GM10248 (cell line): ENCODE data around the gene SLC2A4.

Experiments
- CTCF ChIA-PET: fragments of 300-600 bp; sonication (Branson Sonifier 250); formaldehyde crosslinking; extraction: SDS; loops from one replicate; lab custom pipeline; 2021; ENCODE audit warnings: antibody characterized with exemption; lab: Yijun Ruan, JAX
- POLR2A ChIA-PET: fragments of 350-650 bp; sonication (Branson Sonifier 250); formaldehyde crosslinking; extraction: SDS; loops from one replicate; lab custom pipeline; 2020; ENCODE audit warnings: antibody characterized with exemption; lab: Yijun Ruan, JAX
- DNase-seq: peaks from one replicate; pipeline ENCODE4 v3.0.0; 2012; ENCODE audit errors: extremely low spot score
- CTCF ChIP-seq: IDR thresholded peaks from 2 replicates; pipeline ENCODE4 v1.5.1; 2012; ENCODE audit warnings: mild to moderate bottlenecking, low read depth; ENCODE audit errors: extremely low read depth, missing control alignments, control extremely low read depth

SLC2A4 gene

GRCh38 chr17:7321466-7321865 is 39.9 kb downstream of the SLC2A4 start:
- no peak for TF ChIP-seq CTCF
- ChIA-PET CTCF (interaction anchor here (0.8 to 1.7 kb wide), 4 partner anchors 8 to 25 kb away, joined by 3 to 6 read pairs (median 4); partner anchors contain the start of gene ACAP1), POLR2A (interaction anchor here (0.6 kb wide), 1 partner anchor 48 kb away, joined by 4 read pairs; no protein-coding TSS in a partner anchor)
- no peak for DNase-seq

GRCh38 chr17:7322520-7323194 is 41.1 kb downstream of the SLC2A4 start:
- POLR2A ChIA-PET: no interaction called here
- no peak for DNase-seq
- CTCF ChIA-PET: interaction anchor here (0.8 to 3.6 kb wide), 3 partner anchors 8 to 22 kb away, joined by 3 to 32 read pairs (median 15); partner anchors contain the start of gene GPS2
- no peak for TF ChIP-seq CTCF

GRCh38 chr17:7323731-7324437 is 42.4 kb downstream of the SLC2A4 start:
- DNase-seq: peak; percentile 78

GRCh38 chr17:7324438-7324779 is 42.9 kb downstream of the SLC2A4 start:
- TF ChIP-seq CTCF: no peak
- no peak for DNase-seq
- ChIA-PET POLR2A (no interaction called here), CTCF (interaction anchor here (0.6 to 3.6 kb wide), 13 partner anchors 10 to 236 kb away, joined by 3 to 32 read pairs (median 5); partner anchors contain the start of genes ACAP1, GABARAP, GPS2 and TMEM95)

More at GRCh38 chr17:7323731-7324437, 42.4 kb downstream of the SLC2A4 start:
- TF ChIP-seq CTCF: peak; percentile 80
- ChIA-PET CTCF (interaction anchor here (0.7 to 3.6 kb wide), 9 partner anchors 9 to 237 kb away, joined by 3 to 32 read pairs (median 8); partner anchors contain the start of genes ACAP1, GPS2 and TMEM95), POLR2A (no interaction called here)

GRCh38 chr17:7325031-7325528 is 43.6 kb downstream of the SLC2A4 start:
- ChIA-PET POLR2A (no interaction called here), CTCF (interaction anchor here (0.6 to 3.6 kb wide), 13 partner anchors 10 to 236 kb away, joined by 3 to 32 read pairs (median 5); partner anchors contain the start of genes ACAP1, GABARAP, GPS2 and TMEM95)
- no peak for DNase-seq
- TF ChIP-seq CTCF: no peak

GRCh38 chr17:7326186-7326585 is 44.7 kb downstream of the SLC2A4 start:
- ChIA-PET POLR2A (no interaction called here), CTCF (interaction anchor here (1.0 to 3.6 kb wide), 9 partner anchors 10 to 234 kb away, joined by 3 to 32 read pairs (median 4); partner anchors contain the start of genes ACAP1 and GPS2)
- no peak for TF ChIP-seq CTCF
- DNase-seq: no peak
